ENCODE data around the gene EHD1.
"Not testable (repeated sequence)": the region's sequence is repeated elsewhere in the genome, so short reads cannot be mapped to it uniquely, and the experiment has no call there.

EHD1 gene

DNA sequence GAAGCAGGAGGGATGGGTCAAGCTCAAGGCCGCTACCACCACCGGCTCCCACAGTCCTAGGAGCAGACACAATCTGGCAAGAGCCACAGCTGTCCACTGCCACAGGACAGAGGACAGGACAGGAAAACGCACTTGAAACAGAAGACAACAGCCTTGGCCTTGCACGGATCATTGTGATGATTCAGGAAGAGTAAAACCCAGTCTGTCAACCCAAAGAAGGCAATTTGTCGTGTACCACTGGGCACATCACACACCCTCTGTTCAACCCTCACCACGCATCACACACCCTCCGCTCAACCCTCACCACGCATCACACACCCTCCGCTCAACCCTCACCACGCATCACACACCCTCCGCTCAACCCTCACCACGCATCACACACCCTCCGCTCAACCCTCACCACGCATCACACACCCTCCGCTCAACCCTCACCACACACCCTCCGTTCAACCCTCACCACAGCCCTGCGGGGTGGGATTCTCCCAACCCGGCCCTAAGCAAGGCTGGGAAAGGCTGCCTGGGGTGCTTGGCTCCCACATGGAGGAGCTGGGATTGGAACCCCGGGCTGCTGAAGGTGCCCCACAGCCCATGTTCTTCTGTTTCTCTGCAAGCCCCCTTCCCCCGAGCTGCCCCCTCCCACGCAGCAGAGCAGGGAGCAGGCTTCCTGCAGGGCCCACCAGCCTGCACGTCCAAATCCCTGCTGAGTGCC, 22.7 kb downstream of the EHD1 start:
- DNase-seq, result no peak

DNA sequence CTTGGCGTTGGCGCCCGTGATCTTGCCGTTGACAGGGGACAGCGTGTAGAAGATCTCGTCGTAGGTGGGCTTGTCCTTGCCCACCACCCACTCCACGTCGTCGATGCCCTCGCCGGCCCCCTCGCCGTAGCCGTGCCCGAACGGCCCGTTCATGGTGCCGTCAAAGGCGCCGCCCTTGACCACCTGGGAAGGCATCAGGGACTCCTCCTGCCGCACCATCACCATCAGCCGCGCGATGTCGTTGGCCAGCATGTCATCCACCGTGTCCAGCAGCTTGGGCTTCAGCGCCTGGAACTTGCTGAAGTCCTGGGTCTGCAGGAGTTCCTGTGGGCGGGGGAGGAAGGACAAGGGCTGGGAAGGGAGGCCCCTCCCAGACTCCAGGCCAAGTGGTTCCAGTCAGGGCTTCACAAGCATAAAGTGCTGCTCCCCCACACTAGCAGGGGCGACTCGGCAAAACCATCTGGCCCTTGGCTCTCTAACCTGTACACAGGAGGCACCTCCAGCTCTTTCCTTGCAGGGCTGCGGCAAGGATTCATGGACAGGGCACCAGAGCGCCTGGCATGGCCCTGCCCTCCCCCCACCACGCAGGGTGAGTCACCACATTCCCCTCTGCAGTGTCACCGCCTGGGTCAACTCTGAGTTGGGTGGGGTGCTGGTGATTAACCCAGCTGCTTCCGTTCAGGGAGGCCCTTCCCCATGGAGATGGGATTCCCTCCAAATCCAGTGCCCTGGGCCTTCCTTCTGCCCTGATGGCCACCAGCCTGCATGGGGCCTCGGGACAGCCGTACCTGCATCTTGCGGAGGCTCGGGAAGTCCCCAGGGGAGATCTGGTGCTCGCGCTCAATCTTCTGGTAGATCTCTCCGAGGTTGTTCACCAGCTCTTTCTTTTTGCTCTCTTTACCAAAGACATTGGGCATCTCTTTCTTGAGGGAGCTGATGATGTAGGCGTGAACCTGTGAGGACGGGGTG, 23.6 kb downstream of the EHD1 start:
- DNase-seq, result peak; percentile 85

DNA sequence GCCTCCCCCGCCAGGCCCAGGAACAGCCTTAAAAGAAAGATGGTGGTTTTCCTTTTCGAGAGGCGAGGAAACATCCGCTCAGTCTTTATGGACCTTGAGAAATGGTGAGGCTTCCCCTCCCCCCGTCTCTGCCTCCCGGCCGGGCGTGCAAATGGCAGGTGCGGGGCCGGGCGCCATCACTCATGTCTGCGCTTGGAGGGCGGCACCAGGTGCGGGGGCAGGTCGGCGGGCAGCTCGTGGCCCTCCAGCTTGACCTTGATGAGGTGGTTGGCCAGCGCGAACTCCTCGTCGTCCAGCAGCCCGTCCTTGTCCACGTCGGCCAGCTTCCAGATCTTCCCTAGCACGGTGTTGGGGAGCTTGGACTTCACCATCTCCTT, 24.3 kb downstream of the EHD1 start:
- no peak for DNase-seq

DNA sequence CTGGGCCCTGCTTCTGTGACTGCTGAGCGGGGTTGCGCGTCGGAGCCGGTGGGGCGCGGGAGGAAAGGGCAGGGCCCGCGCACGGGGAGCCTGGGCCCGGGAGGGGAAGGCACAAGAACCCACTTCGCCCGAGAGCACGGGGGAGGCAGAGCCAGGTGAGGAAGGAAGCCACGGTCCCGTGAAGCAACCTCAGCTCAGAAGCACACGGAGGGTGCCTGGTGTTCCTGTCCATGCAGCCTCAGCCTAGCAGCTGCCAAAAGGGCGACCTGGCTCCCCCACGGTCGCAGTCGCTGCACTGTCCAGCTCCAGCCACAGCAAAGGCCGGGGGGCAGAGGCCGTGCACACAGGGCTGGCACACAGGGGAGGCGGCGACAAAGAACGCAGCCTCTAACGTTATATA, 24.7 kb downstream of the EHD1 start:
- no peak for DNase-seq

DNA sequence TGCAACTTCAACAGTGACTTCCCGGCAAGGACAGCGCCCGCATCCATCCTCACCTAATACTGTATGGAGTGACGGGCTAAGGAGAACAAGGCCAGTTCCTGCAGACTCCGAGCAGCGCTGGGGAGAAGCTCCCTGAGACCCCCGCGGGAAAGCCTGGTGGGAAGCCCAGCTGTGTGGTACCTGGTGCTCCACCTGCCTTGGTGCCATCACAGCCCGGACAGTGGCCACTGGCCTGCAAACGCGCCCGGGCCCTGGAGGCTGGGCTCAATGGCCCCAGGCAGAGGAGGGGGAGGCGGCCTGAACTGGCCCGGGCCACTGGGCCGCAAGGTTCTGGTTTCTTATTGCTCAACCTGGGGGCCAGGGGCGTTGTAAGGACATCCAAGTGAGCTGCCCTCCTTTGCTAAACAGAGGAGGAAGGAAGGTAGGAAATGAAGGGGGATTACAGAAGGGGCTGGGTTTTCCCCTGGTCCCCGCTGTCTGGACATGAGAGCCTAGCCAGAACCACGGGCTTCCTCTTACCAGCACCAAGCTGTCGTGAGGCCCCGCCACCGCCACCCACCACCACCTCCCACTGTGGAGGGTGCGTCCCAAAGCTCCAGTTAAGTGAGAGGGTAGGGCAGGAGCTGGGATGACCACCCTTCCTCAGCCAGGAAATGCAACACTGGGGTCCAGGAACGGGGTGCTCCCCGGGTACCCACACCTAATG, 25.5 kb downstream of the EHD1 start:
- DNase-seq, result no peak

DNA sequence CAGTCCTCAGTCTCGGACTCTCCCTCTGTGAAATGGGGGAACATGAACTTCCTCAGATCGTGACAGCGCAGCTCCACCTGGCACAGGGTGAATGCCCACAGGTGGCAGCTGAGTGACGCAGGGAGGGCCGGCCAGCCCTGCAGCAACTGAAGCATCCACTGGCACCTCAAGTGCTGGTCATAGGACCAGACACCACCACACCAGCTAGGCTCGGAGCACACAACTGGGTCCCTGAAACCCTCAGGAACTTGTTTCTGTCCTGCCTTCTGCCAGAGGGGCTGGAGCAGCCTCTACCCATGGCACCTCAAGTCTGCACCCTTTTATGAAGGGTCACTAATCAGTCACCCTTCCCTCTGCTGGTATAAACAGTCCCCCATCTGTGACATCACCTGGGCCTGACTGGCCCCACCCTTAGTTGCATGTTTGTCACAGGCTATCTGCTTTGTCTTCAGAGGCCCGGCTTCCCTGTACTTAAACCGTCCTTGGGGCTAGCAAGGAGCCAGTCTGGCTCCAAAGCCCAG, 26.5 kb downstream of the EHD1 start:
- peak; percentile 54 for DNase-seq

DNA sequence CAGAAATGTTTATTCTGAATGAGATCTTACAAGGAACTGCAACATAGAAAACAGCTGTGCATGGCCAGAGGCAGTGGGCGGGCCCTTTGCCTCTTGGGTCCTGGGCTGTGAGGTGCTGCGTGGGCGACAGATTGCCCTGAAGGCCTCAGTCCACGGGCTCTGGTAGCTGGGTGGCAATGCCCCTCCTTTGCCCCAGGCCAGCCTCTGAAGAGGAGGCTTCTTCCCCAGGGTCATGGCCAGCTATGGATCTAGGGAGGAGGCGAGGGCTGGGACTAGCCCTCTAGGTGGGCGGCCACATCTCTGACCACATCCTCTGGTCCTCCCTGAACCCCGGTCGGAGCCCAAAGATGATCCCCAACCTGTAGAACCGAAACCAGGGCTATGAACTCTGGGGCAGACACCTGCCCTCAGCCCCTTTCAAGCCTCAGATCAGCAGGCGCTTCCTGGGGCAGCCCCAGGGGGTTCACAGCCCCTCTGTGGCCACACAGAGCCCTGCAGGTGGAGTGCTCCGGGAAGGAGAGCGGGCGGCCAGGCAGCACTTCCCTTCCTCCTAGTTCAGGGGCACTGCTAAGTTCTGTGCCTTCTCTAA, 27.3 kb downstream of the EHD1 start:
- DNase-seq, result no peak

DNA sequence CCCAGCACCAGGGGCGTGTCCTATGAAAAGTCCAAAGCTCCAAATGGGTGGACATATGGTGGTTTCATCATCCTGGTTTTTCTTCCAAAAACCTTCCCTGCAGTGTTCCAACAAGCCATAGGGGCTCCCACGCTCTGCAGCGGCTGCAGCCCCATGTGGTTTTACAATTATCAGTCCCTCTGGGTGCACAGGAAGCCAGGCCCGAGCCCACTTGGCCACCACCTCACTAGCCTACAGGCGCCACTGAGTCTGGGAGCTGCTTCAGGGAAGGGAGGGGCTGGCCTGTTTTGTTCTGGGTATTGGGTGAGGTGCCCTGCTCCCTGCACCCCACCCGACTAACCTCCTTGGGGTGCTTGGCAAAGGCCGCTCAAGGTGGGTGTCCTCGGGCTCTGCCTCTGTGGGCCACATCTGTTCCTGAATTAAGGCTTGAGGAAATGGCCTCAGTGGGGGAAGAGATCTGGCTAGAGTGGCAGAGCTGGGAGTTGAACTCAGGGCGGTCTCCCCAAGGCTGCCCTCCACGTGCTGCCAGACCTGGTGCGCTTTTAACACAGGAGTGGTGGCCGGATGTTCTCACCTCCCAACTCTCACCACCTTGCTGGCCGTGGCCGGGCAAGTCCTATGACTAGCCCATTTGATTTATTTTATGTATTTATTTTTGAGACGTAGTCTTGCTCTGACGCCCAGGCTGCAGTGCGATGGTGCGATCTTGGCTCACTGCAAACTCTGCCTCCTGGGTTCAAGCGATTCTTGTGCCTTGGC, 28.6 kb downstream of the EHD1 start:
- peak; percentile 35 for DNase-seq

DNA sequence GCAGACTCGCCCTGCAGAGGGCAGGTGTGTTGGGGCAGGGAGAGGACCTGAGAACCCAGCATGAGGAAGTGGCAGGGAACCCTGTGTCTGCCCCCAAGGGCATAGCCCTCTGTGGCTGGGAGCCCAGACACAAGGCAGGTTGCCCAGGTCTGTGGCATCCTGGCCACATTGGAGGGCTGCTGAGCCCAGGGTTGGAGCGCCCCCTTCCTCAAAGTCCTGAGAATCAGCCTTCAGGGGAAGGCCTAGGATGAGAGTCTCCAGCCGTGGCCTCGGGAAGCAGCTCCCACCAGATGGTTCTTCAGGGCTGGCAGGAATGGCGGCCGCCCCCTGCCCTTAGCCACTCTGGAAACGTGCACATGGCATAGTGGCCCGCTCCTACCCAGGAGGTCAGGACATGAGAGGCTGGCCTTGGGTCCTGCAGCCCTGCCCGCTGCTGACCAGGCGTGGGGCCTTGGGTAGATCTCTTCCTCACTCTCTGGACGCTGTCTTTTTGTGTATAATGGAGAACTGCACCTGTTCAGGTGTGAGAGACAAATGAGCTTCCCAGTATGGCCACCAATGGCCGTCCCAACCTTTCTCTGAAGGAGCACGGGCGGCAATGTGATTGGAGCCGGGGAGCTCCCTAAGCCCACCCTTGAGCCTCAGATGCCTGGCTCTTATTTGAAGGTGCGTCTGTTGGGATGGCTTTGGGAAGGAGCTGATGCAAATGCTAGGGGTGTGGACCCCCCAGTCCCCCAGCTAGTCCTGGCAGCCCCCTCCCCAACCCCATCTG, 29.4 kb downstream of the EHD1 start:
- no peak for DNase-seq

DNA sequence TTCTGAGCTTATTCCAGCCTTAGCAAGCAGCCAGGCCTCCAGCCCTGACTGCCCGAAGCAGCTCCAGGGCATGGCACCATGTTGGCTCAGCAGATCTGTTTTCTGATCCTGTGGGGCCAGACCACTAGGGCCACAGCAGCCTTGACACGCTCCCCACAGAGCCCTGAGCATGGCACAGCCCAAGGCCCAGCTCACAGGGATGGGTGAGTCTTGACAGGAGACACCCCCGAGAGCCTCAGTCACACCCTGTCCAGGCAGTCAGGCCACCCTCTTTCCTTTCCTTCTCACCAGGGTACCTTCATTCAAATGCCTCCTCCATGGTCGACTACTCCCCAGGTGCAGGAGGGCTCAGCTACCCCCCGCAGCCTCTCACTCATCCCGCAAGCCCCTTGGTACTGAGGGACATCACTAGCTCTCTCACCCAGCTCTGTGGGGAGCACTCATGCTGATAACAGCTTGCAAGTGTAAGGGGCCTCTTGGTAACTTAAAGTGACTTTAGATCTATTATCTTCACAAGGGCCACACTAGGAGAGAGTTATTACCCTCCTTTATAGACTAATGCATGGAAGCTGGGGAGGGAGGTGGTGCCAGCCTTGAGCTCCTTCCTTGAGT, 30.1 kb downstream of the EHD1 start:
- peak; percentile 70 for DNase-seq

DNA sequence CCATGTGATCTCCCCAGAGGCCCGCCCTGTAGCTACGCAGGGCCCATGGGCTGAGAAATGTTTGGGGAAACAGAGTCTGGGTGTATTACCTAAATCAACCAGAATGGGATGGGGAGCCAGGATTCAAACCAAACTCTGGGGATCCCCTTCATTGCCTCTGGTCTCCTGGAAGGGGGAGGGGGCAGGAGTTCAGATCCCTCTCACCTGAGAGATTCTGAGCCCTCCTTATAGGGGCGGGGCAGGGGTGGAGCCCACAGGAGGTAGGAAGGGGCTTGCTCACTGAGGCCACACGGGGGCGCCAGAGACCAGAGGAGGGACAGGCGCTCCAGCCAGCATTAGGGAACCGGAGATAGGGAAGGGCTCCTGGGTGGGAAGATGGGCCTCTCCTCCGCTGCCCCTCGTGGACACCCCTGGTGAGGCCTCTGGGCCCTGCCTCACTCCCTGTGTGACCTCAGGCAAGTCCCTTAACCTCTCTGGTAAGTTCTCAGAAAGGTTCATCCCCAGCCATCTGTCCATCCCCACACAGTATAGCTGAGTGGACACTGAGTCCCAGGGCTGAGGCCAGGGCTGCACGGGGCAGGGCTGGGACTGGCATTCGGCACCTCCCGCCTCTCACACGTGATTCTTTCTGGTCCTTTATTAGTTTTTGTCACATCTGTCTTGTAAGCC, 31.3 kb downstream of the EHD1 start:
- peak; percentile 97 for DNase-seq

DNA sequence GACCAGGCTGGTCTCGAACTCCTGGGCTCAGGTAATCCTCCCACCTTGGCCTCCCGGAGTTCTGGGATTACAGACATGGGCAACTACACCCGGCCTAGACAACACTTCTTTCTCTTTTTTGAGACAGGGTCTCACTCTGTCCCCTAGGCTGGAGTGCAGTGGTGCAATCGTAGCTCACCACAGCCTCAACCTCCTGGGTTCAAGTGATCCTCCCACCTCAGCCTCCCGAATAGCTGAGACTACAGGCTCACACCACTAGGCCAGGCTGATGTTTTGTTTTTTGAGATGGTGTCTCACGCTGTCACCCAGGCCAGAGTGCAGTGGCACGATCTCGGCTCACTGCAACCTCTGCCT, 32.7 kb downstream of the EHD1 start:
- not testable (repeated sequence) for DNase-seq

DNA sequence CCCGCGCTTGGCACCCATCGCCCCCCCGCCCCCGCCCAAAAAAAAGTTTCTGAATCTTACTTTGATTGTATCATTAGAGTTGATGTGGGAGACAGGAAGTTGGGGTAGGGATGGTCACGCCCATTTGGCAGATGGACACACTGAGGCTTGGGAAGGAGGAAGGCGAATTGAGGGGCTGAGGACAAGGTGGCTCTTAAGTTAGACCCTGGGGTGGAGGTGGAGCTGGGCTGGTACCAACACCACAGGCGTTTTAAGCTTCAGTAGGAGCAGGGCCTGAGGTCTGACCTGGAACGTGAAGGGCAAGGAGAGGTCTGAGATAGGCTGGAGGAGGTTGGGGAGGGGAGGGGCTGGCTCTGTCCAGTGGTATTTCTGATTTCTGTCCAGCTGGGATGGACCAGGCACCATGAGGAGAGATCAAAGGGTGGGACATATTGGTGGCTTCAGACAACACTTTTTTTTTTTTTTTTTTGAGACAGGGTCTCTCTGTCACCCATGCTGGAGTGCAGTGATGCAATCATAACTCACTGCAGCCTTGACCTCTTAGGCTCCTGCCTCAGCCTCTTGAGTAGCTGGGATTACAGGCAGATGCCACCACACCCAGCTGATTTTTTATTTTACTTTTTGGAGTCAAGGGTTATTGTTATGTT, 33.2 kb downstream of the EHD1 start:
- peak; percentile 34 for DNase-seq

DNA sequence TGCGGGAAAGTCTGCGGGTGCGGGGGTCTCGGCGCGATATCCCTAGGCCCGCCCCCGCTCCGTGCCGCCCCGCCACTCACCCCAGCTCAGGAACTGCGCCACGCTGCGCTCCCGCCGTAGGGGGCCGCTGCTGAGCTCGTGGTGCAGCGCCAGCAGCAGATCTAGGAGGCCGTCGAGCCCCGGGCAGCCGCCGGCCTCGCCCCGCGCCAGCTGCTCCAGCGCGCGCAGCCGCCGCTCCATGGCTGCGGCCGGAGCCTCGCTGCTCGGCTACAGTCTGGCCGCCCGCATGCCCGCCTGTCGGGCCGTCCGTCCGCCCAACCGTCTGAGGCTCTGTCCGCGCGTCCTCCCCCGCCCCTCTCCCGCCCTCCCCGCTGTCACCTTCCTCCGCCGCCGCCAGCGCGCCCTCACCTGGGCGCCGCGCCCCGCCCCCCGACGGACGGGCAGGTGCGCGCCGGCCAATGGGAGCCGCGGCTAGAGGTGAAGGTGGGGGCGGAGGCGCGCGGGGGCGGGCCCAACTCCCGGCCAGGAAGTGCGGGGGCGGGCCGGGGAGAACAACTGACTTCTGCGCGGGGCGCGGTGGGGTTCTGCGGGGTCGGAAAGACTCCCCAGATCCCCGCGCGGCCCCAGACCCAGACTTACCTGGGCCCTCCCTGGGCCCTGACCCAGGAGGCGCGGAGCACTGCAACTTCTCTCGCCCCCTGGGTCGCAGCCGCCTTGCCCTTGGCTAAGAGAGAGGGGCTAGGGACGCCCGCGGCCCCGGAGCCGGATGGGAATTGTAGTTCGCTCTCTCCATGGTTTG, 33.9 kb downstream of the EHD1 start, which contains the start of gene CDC42BPG:
Gene CDC42BPG, minus strand, starts transcription at position 324 of the 799 bp plus-strand sequence. Its CDS starts 84 bp downstream, at position 240.
- peak; percentile 79 for DNase-seq

DNA sequence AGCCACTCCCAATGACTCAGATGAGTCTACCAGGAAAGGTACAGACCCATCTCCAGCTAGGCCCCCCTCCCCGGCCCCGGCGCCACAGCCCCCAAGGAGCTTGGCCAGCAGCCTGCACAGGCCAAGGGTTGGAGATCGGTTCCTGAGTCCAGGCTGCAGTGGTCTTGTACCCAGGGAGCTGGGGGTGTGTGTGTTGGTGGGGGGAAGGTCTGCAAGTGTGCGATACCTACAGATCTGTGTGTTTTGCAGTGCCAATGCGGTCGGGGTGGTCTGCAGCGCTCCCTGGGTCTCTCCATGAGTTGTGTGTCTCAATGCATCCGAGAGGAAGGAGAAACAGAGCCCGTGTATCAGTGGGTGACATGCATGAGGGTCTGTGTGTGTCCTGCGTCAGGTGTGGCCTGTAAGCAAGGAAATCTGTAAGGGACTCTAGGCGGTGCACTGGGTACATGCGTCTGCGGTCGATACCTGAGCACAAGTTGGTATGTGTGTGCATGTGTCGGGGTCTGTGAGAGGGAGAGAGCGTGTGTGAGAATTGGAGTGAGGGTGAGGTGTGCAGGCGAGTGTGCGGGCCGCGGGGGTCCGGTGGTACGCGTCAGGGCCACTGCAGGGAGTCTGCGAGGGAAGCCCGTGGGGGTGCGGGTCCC, 34.6 kb downstream of the EHD1 start:
- DNase-seq, result no peak

DNA sequence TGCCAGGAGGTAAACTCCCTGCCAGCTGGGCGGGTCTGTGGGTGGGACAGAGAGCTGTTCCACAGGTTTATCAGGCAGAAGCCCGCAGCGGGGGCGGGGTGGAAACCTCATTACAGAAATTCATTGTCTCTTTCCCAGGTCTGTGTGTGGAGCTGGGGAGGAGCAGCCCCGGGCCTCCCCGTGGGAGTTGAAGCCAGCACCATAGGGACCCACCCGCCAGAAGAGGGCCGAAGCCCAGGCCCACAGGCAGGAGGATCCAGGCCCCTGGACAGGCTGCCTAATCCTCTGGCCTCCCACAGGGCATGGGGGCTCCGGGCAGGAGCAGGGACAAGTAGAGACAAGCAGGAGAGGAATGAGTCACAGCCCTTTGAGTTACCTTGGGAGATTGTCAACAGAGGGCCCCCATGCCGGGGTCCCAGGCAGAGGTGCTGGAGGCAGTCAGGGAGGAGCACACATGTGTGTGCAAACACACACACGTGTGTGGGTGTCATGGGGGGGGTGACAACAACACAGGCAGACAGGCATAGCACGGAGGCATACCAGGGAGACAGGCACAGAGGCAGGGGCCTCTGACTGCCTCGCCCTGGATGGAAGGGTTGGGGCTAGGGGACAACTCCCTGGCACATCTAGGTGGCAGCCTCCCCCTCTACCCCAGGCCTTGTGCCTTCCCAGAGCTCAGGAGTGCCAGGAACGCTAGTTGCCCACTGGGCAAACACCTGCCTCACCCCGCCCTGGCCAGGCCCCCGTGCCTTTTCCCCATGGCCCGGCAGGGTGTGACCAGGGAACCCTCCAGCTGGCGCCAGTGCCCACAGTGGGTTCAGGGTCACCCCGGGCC, 35.4 kb downstream of the EHD1 start:
- peak; percentile 49 for DNase-seq

DNA sequence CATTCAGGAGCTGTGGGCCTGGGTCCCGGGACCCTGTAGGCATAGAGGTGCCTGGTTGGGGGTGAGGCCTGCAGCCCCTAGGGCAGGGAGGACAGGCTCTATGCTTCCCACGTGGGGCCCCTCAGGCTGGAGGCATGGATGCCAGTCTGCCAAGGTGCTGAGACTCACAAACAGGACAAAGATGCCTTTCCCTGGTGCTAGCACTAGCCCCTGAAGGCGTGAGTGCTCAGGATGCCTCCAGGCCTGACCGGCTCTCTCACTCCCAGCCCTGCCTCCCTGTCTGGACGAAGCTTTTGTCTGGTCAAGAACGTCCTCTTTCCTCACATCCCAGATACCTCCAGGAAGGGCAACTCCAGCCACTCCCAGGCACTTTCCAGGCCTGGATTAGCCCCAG, 36.1 kb downstream of the EHD1 start:
- no peak for DNase-seq

Data from hematopoietic multipotent progenitor cell treated with erythropoietin and hydrocortisone succinate and interleukin-3 and kit ligand, for 6 days (in vitro differentiated cells).